CD4-positive, CD25-positive, alpha-beta regulatory T cell (primary cell): ENCODE results near the gene CYB561A3. TPM values are rescaled to one million over a fixed set of nuclear protein-coding genes. Genes with fewer than 3 reads are reported as not detected.
A peak's percentile ranks its signal among the peaks of the same experiment; 100 is the strongest.

ENCODE experiments used
- ATAC-seq, 2 donors: fragments of 150-1000 bp; cut with Tn5 transposase; one replicate each; pipeline ENCODE4 v1.10.0; 2021; ENCODE audit warnings: low read depth in 2 of 2, moderate number of reproducible peaks in 2 of 2, moderate library complexity in 1 of 2
- DNase-seq, 3 donors: peaks; one replicate each; pipeline versions ENCODE4 v3.0.0 to v3.0.0-alpha.2; 2012 to 2022; ENCODE audit warnings: mixed read lengths in 1 of 3
- H3K27ac ChIP-seq: one replicate; pipeline ENCODE4 v1.7.0; 2013; ENCODE audit warnings: mild to moderate bottlenecking, low read length; ENCODE audit not compliant: insufficient read depth, poor library complexity, severe bottlenecking
- H3K27me3 ChIP-seq: one replicate; pipeline ENCODE4 v1.7.0; 2013; ENCODE audit warnings: low read length; ENCODE audit not compliant: control insufficient read depth, insufficient read depth
- H3K36me3 ChIP-seq: one replicate; pipeline ENCODE4 v1.7.0; 2013; ENCODE audit warnings: mild to moderate bottlenecking, low read length, moderate library complexity; ENCODE audit not compliant: control insufficient read depth, insufficient read depth
- H3K4me1 ChIP-seq: 2 replicates; pipeline ENCODE4 v1.7.0; 2013; ENCODE audit warnings: mild to moderate bottlenecking, low read length; ENCODE audit not compliant: insufficient read depth, control insufficient read depth, poor library complexity, severe bottlenecking
- H3K4me3 ChIP-seq: one replicate; pipeline ENCODE4 v1.7.0; 2013; ENCODE audit warnings: low read depth, mild to moderate bottlenecking, low read length, moderate library complexity
- H3K9me3 ChIP-seq, 2 experiments: 1 replicate in 1 of 2; 2 replicates in 1 of 2; pipeline ENCODE4 v1.7.0; 2013; ENCODE audit warnings: low read length in 2 of 2, mild to moderate bottlenecking in 1 of 2, moderate library complexity in 1 of 2; ENCODE audit not compliant: control insufficient read depth in 2 of 2
- H3K27ac Mint-ChIP-seq, 3 donors: one replicate each; pipeline ENCODE4 v1.8.0; 2020 to 2022; ENCODE audit warnings: mild to moderate bottlenecking in 3 of 3, mixed read lengths in 3 of 3, moderate library complexity in 2 of 3
- H3K27me3 Mint-ChIP-seq: one replicate; pipeline ENCODE4 v1.8.0; 2022; ENCODE audit warnings: mild to moderate bottlenecking, mixed read lengths
- H3K36me3 Mint-ChIP-seq: one replicate; pipeline ENCODE4 v1.8.0; 2020; ENCODE audit warnings: mixed read lengths
- H3K4me1 Mint-ChIP-seq, 4 donors: one replicate each; pipeline ENCODE4 v1.8.0; 2020 to 2022; ENCODE audit warnings: mixed read lengths in 4 of 4, mild to moderate bottlenecking in 1 of 4
- H3K4me3 Mint-ChIP-seq, 4 donors: one replicate each; pipeline ENCODE4 v1.8.0; 2020 to 2022; ENCODE audit warnings: mild to moderate bottlenecking in 4 of 4, mixed read lengths in 4 of 4, moderate library complexity in 3 of 4
- H3K9me3 Mint-ChIP-seq, 7 donors: one replicate each; pipeline ENCODE4 v1.8.0; 2020 to 2022; ENCODE audit warnings: mixed read lengths in 7 of 7, mild to moderate bottlenecking in 3 of 7, moderate library complexity in 2 of 7
- polyA plus RNA-seq, 4 donors: library from polyadenylated mRNA; unstranded; fragments of 300-500 nt; fragmentation: Illumina TruSeq; gene quantifications; one replicate each; pipeline ENCODE4 v1.2.3, GENCODE V29; 2021
- total RNA-seq: library from RNA; stranded (reverse); gene quantifications from one replicate; pipeline ENCODE4 v1.2.3, GENCODE V29; 2022

The CYB561A3 gene
- total and polyA plus RNA-seq, 5 donors from 2014 or later, result 29.5 to 70.2 (median 58.8) TPM

GRCh38 chr11:61303725-61304124 is 58.0 kb downstream of the CYB561A3 start:
- Mint-ChIP-seq H3K36me3 (peaks cover 36% of the 10 kb centered on the region), H3K9me3 (no peaks in the 10 kb centered on the region), H3K27ac (peak overlapping the region in 1 of 3 donors; percentile 9), H3K4me1 (peaks cover 0 to 4% (median 1%) of the 10 kb centered on the region in 4 donors), H3K4me3 (no peak overlapping the region), H3K27me3 (no peaks in the 10 kb centered on the region)
- peaks cover 94% of the 10 kb centered on the region for H3K36me3 ChIP-seq
- no peak for ATAC-seq
- H3K27ac ChIP-seq, result no peak overlapping the region
- DNase-seq, result no peak
- no peaks in the 10 kb centered on the region for H3K9me3 ChIP-seq
- no peak overlapping the region for H3K4me3 ChIP-seq
- H3K4me1 ChIP-seq, result no peaks in the 10 kb centered on the region
- no peaks in the 10 kb centered on the region for H3K27me3 ChIP-seq

- H3K4me1 ChIP-seq, result no peaks in the 10 kb centered on the region
- H3K27me3 ChIP-seq, result no peaks in the 10 kb centered on the region
- Mint-ChIP-seq H3K27me3 (no peaks in the 10 kb centered on the region), H3K36me3 (peaks cover 43% of the 10 kb centered on the region), H3K4me1 (peaks cover 0 to 5% (median 3%) of the 10 kb centered on the region in 4 donors), H3K9me3 (no peaks in the 10 kb centered on the region), H3K27ac (no peak overlapping the region), H3K4me3 (no peak overlapping the region)
- no peak overlapping the region for H3K4me3 ChIP-seq
- ATAC-seq (no peak), DNase-seq (no peak)
- H3K36me3 ChIP-seq, result peaks cover 89% of the 10 kb centered on the region
- no peaks in the 10 kb centered on the region for H3K9me3 ChIP-seq
- no peak overlapping the region for H3K27ac ChIP-seq
Observed at GRCh38 chr11:61302550-61302949, 59.1 kb downstream of the CYB561A3 start.

Other genes with a start within 250 kb of the CYB561A3 start
- gene VPS37C, start 200.5 kb downstream of the CYB561A3 start, total RNA-seq, result 2.8 TPM
- gene VPS37C, start 200.5 kb downstream of the CYB561A3 start, polyA plus RNA-seq, result under 1 TPM; 0.30 to 0.68 (median 0.60) TPM
- gene PGA3, start 158.4 kb downstream of the CYB561A3 start, total RNA-seq, result not detected
- gene PGA3, start 158.4 kb downstream of the CYB561A3 start, polyA plus RNA-seq, result not detected
- gene PGA4, start 139.5 kb downstream of the CYB561A3 start, total RNA-seq, result not detected
- not detected for gene PGA4, start 139.5 kb downstream of the CYB561A3 start, polyA plus RNA-seq
- gene PGA5, start 120.7 kb downstream of the CYB561A3 start, total RNA-seq, result not detected
- gene PGA5, start 120.7 kb downstream of the CYB561A3 start, polyA plus RNA-seq, result not detected
- 0.94 TPM for gene VWCE, start 66.6 kb downstream of the CYB561A3 start, total RNA-seq
- gene VWCE, start 66.6 kb downstream of the CYB561A3 start, polyA plus RNA-seq, result not detected
- 155 TPM for gene DDB1, start 28.8 kb downstream of the CYB561A3 start, total RNA-seq
- gene DDB1, start 28.8 kb downstream of the CYB561A3 start, polyA plus RNA-seq, result 100 to 1,000 TPM; 117 to 158 (median 126) TPM
- gene TKFC, start 28.7 kb downstream of the CYB561A3 start, total RNA-seq, result 29.6 TPM
- gene TKFC, start 28.7 kb downstream of the CYB561A3 start, polyA plus RNA-seq, result 10 to 100 TPM; 29.2 to 33.2 (median 32.1) TPM
- 48.6 TPM for gene TMEM138, start 492 bp upstream of the CYB561A3 start, total RNA-seq
- 10 to 100 TPM; 59.8 to 73.2 (median 62.0) TPM for gene TMEM138, start 492 bp upstream of the CYB561A3 start, polyA plus RNA-seq
- 10.3 TPM for gene TMEM216, start 30.7 kb upstream of the CYB561A3 start, total RNA-seq
- gene TMEM216, start 30.7 kb upstream of the CYB561A3 start, polyA plus RNA-seq, result 10 to 100 TPM; 48.2 to 69.3 (median 59.0) TPM
- 111 TPM for gene CPSF7, start 68.1 kb upstream of the CYB561A3 start, total RNA-seq
- gene CPSF7, start 68.1 kb upstream of the CYB561A3 start, polyA plus RNA-seq, result 10 to 100 TPM; 23.5 to 32.0 (median 25.4) TPM
- 36.7 TPM for gene SDHAF2, start 68.2 kb upstream of the CYB561A3 start, total RNA-seq
- gene SDHAF2, start 68.2 kb upstream of the CYB561A3 start, polyA plus RNA-seq, result 100 to 1,000 TPM in 2 of 4 donors, 10 to 100 TPM in 2; 92.9 to 127 (median 105) TPM
- gene LRRC10B, start 146.9 kb upstream of the CYB561A3 start, total RNA-seq, result not detected
- gene LRRC10B, start 146.9 kb upstream of the CYB561A3 start, polyA plus RNA-seq, result not detected
- 0.20 TPM for gene SYT7, start 219.2 kb upstream of the CYB561A3 start, total RNA-seq
- not detected for gene SYT7, start 219.2 kb upstream of the CYB561A3 start, polyA plus RNA-seq